ENCODE results near the gene TBC1D22A. TPM values are rescaled to one million over a fixed set of nuclear protein-coding genes. Genes with fewer than 3 reads are reported as not detected.
"Not testable (repeated sequence)": the region's sequence is repeated elsewhere in the genome, so short reads cannot be mapped to it uniquely, and the experiment has no call there.

Gene TBC1D22A
- total RNA-seq, 1 experiment from 2014 or later: 14.3 TPM

GRCh38 chr22:47168900-47169800, 406.7 kb downstream of the TBC1D22A start:
- H3K79me2 ChIP-seq (ENCODE audit: low read length): no peaks in the 10 kb centered on the region
- no peaks in the 10 kb centered on the region for H3K36me3 ChIP-seq (ENCODE audit: low read depth, low read length)
- ChIA-PET POLR2A (ENCODE audit: unreplicated experiment) (no interaction called here), CTCF (no interaction called here)
- H3K4me1 ChIP-seq (ENCODE audit: insufficient read depth, low read length): no peaks in the 10 kb centered on the region
- H3K27ac ChIP-seq (ENCODE audit: low read length): no peak overlapping the region
- H3K9me3 ChIP-seq (ENCODE audit: low read length): no peaks in the 10 kb centered on the region
- DNase-seq (peak; percentile 23), ATAC-seq (no peak)
- no peak overlapping the region for H3K4me3 ChIP-seq (ENCODE audit: low read length)
- intact Hi-C loops (cut with micrococcal nuclease): no loop called here
- BruUV-seq (replicated peaks): no TSS peak
- H3F3A ChIP-seq (ENCODE audit: low read length, unreplicated experiment): no peaks in the 10 kb centered on the region
- H3K4me2 ChIP-seq (ENCODE audit: low read length): no peak overlapping the region
- TF ChIP-seq CTCF (conservative IDR thresholded peaks at IDR 0.05; ENCODE audit: low read depth, low read length): peak; percentile 49
- no peak for TF ChIP-seq EZH2 (IDR thresholded peaks at IDR 0.05; ENCODE audit: low read length, unreplicated experiment)
- TF ChIP-seq EZH2phosphoT487 (IDR thresholded peaks at IDR 0.05; ENCODE audit: borderline replicate concordance, low read length): no peak
- H3K9me2 ChIP-seq (replicated peaks; ENCODE audit: low read length): no peaks in the 10 kb centered on the region
- H4K20me1 ChIP-seq (ENCODE audit: low read length): no peaks in the 10 kb centered on the region
- no peak overlapping the region for H2AFZ ChIP-seq (ENCODE audit: low read length)
- H3K9ac ChIP-seq (ENCODE audit: low read length): no peak overlapping the region
- no peaks in the 10 kb centered on the region for H3K27me3 ChIP-seq (ENCODE audit: low read length)

- DNase-seq (no peak), ATAC-seq (no peak)
- H3K4me1 ChIP-seq (ENCODE audit: insufficient read depth, low read length): no peaks in the 10 kb centered on the region
- intact Hi-C loops (cut with micrococcal nuclease): no loop called here
- CTCF ChIA-PET: no interaction called here
- H3K27me3 ChIP-seq (ENCODE audit: low read length): no peaks in the 10 kb centered on the region
- no peak for TF ChIP-seq EZH2phosphoT487 (IDR thresholded peaks at IDR 0.05; ENCODE audit: borderline replicate concordance, low read length)
- 0 out of 2 replicates have a peak, but pooled peaks have one; percentile 2 for TF ChIP-seq CTCF (conservative IDR thresholded peaks at IDR 0.05; ENCODE audit: low read depth, low read length)
- no peak for TF ChIP-seq EZH2 (IDR thresholded peaks at IDR 0.05; ENCODE audit: low read length, unreplicated experiment)
- H2AFZ ChIP-seq (ENCODE audit: low read length): no peak overlapping the region
- no peaks in the 10 kb centered on the region for H3K79me2 ChIP-seq (ENCODE audit: low read length)
- H3K4me2 ChIP-seq (ENCODE audit: low read length): no peak overlapping the region
- no peak overlapping the region for H3K9ac ChIP-seq (ENCODE audit: low read length)
- H3F3A ChIP-seq (ENCODE audit: low read length, unreplicated experiment): no peaks in the 10 kb centered on the region
- H3K27ac ChIP-seq (ENCODE audit: low read length): no peak overlapping the region
- POLR2A ChIA-PET (ENCODE audit: unreplicated experiment): no interaction called here
- no peaks in the 10 kb centered on the region for H3K36me3 ChIP-seq (ENCODE audit: low read depth, low read length)
- H3K9me3 ChIP-seq (ENCODE audit: low read length): no peaks in the 10 kb centered on the region
- no peaks in the 10 kb centered on the region for H3K9me2 ChIP-seq (replicated peaks; ENCODE audit: low read length)
- no peaks in the 10 kb centered on the region for H4K20me1 ChIP-seq (ENCODE audit: low read length)
- BruUV-seq (replicated peaks): no TSS peak
- H3K4me3 ChIP-seq (ENCODE audit: low read length): no peak overlapping the region
Observed at GRCh38 chr22:47169801-47170140, 407.3 kb downstream of the TBC1D22A start.

- ATAC-seq; H3F3A ChIP-seq (ENCODE audit: low read length, unreplicated experiment); POLR2A ChIA-PET (ENCODE audit: unreplicated experiment); H2AFZ ChIP-seq (ENCODE audit: low read length); CTCF ChIA-PET; H3K27ac ChIP-seq (ENCODE audit: low read length); BruUV-seq (replicated peaks); H3K4me1 ChIP-seq (ENCODE audit: insufficient read depth, low read length); H3K36me3 ChIP-seq (ENCODE audit: low read depth, low read length); DNase-seq; H3K27me3 ChIP-seq (ENCODE audit: low read length); H3K9ac ChIP-seq (ENCODE audit: low read length); H3K79me2 ChIP-seq (ENCODE audit: low read length); H4K20me1 ChIP-seq (ENCODE audit: low read length); H3K4me2 ChIP-seq (ENCODE audit: low read length); H3K9me3 ChIP-seq (ENCODE audit: low read length); H3K9me2 ChIP-seq (replicated peaks; ENCODE audit: low read length); intact Hi-C loops (cut with micrococcal nuclease); H3K4me3 ChIP-seq (ENCODE audit: low read length): not testable (repeated sequence)
Observed at GRCh38 chr22:47170511-47171440, 408.3 kb downstream of the TBC1D22A start.

Data from PC-3 (cell line).